ENCODE data around the gene KSR1. TPM values are rescaled to one million over a fixed set of nuclear protein-coding genes. Genes with fewer than 3 reads are reported as not detected.
A peak's percentile ranks its signal among the peaks of the same experiment; 100 is the strongest.

The KSR1 gene
- 8.9 and 12.5 TPM in 2 replicates for total RNA-seq (2012; rRNA removed)
- polyA plus RNA-seq (2012; rRNA removed): 19.5 and 21.9 TPM in 2 replicates
- polyA plus RNA-seq (2012; cell fraction: cytosol; rRNA removed): 12.2 and 18.8 TPM in 2 replicates
- 83.2 and 123 TPM in 2 replicates for polyA plus RNA-seq (2012; cell fraction: nucleus; rRNA removed; ENCODE audit: low replicate concordance)
- Bru-seq, nascent RNA: percentile 96 among the genes with signal in this experiment
- BruChase-seq, experiment 1, labeled RNA remaining after a 6-hour chase: percentile 97 among the genes with signal in this experiment
- percentile 96 among the genes with signal in this experiment for BruChase-seq, experiment 2, labeled RNA remaining after a 2-hour chase
- long read RNA-seq, partial matches to known transcripts: 9 of 50 reads
- long read RNA-seq, other reads (novel, unspliced or antisense): 41 of 50 reads

DNA sequence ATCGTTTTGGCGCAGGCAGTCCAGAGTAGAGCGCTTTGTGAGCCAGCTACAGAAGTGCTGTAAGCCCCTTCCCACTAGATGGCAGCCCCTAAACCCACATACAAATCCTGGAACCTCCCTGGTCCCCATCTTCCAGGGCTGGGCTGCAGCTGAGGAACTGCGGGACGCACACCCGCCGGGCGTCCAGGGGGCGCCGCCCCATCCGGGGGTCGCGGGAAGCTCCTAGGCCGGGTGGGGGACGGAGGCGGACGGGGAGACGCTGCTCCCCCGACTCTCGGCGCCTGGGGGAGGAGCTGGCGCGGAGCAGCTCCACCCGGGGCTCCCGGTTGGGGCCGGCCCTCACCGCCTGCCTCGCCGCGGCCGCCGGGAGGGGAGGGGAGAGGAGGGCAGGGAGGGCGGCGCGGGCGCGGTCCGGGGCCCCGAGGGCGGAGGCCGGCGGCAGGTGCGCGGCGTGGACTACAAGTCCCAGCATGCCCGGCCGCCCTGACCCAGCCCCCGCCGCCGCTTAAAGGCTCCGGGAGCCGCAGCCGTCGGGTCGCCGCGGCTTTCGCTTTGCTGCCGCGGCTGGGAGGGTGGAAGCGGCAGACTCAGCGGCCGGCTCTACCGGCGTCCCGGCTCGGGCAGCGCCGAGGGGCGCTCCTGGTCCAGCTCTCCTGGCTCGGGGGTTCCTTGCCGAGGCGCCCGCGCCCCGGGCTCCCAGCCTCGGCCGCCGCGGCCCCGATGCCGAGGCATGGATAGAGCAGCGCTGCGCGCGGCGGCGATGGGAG lies at the start of gene KSR1:
TSS of gene KSR1 (plus strand) at position 535 of the 767 bp plus-strand sequence. CDS start at position 731, 196 bp downstream.
- intact Hi-C loops (cut with micrococcal nuclease) (loop anchor here (2.0 to 10.0 kb wide), 5 partner anchors 79 to 429 kb away; no protein-coding TSS in a partner anchor), in situ Hi-C loops (cut with MboI; ENCODE audit: low sequenced_read_pairs) (loop anchor here (5.0 kb wide), 1 partner anchor 131 kb away; no protein-coding TSS in a partner anchor), dilution Hi-C loops (cut with HindIII; ENCODE audit: low sequenced_read_pairs, unreplicated experiment) (no loop called here)
- peak within 1 kb of the TSS; percentile 98 for H3K18ac ChIP-seq (ENCODE audit: low read depth, low read length)
- H3K79me1 ChIP-seq (ENCODE audit: low read depth in 1 of 2, low read length in 2 of 2): peaks cover 27 to 42% of the 10 kb centered on the region in 2 experiments
- H2AK9ac ChIP-seq (replicated peaks; ENCODE audit: low read depth, low read length, poor library complexity): peak within 1 kb of the TSS; percentile 75
- H3K9ac ChIP-seq (ENCODE audit: low read depth, low read length): peak within 1 kb of the TSS; percentile 100
- H4K20me1 ChIP-seq (ENCODE audit: insufficient read depth, low read length): peaks cover 42% of the 10 kb centered on the region
- POLR2A ChIA-PET (ENCODE audit: unreplicated experiment): no interaction called here
- peak within 1 kb of the TSS; percentile 14; the same call in 1 of the 2 replicates for H2BK20ac ChIP-seq (ENCODE audit: low read depth, low read length)
- H4K91ac ChIP-seq (ENCODE audit: insufficient read depth, low read depth, low read length): peak within 1 kb of the TSS; percentile 49; the same call in 1 of the 2 replicates
- H3K27ac ChIP-seq (ENCODE audit: insufficient read depth, low read length): peak within 1 kb of the TSS; percentile 93
- peak within 1 kb of the TSS; percentile 80 for H4K5ac ChIP-seq (ENCODE audit: low read depth, low read length)
- H3K4me2 ChIP-seq (ENCODE audit: low read depth, low read length): peak within 1 kb of the TSS; percentile 98
- H3K36me3 ChIP-seq (ENCODE audit: control insufficient read depth, insufficient read depth, low read length): peaks cover 8% of the 10 kb centered on the region; the same call in 1 of the 2 replicates
- DNase-seq (peak; percentile 72), ATAC-seq (ENCODE audit: low read depth) (peak; percentile 88)
- TF ChIP-seq, protein P1, sequence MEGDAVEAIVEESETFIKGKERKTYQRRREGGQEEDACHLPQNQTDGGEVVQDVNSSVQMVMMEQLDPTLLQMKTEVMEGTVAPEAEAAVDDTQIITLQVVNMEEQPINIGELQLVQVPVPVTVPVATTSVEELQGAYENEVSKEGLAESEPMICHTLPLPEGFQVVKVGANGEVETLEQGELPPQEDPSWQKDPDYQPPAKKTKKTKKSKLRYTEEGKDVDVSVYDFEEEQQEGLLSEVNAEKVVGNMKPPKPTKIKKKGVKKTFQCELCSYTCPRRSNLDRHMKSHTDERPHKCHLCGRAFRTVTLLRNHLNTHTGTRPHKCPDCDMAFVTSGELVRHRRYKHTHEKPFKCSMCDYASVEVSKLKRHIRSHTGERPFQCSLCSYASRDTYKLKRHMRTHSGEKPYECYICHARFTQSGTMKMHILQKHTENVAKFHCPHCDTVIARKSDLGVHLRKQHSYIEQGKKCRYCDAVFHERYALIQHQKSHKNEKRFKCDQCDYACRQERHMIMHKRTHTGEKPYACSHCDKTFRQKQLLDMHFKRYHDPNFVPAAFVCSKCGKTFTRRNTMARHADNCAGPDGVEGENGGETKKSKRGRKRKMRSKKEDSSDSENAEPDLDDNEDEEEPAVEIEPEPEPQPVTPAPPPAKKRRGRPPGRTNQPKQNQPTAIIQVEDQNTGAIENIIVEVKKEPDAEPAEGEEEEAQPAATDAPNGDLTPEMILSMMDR (conservative IDR thresholded peaks at IDR 0.05; ENCODE audit: low read depth, low read length): peak; percentile 51
- peak; percentile 29; the same call in 1 of the 2 replicates for TF ChIP-seq SMC3 (IDR thresholded peaks at IDR 0.05; ENCODE audit: low read depth, low read length)
- peak; percentile 55; the same call in 1 of the 2 replicates for TF ChIP-seq MAZ (IDR thresholded peaks at IDR 0.05; ENCODE audit: borderline replicate concordance, low read depth, low read length)
- TF ChIP-seq POLR2A (IDR thresholded peaks at IDR 0.05; ENCODE audit: low read depth, low read length): peak; percentile 94
- TF ChIP-seq RAD21 (IDR thresholded peaks at IDR 0.05; ENCODE audit: low read length): peak; percentile 48
- TF ChIP-seq RFX5 (IDR thresholded peaks at IDR 0.05; ENCODE audit: low read depth, low read length): no peak
- peak; percentile 8; the same call in 1 of the 2 replicates for TF ChIP-seq MXI1 (IDR thresholded peaks at IDR 0.05; ENCODE audit: borderline replicate concordance, low read depth, low read length)
- no peak for TF ChIP-seq CHD1 (IDR thresholded peaks at IDR 0.05; ENCODE audit: low read depth, low read length)
- CTCF ChIA-PET: interaction anchor here (1.0 to 2.2 kb wide), 4 partner anchors 76 to 220 kb away, joined by 3 to 11 read pairs (median 4); no protein-coding TSS in a partner anchor
- BruUV-seq (replicated peaks): no TSS peak
- no peaks in the 10 kb centered on the region for H3K9me3 ChIP-seq (ENCODE audit: control insufficient read depth, insufficient read depth, low read length)
- WGBS, 2 experiments (ENCODE audit: extremely low coverage in 2 of 2, insufficient read length in 1 of 2): 3% methylated on average over 22 of the region's 88 CpGs; no CpG with 5 or more reads in 1 of the 2 experiments
- peak within 1 kb of the TSS; percentile 80 for H2BK120ac ChIP-seq (ENCODE audit: low read depth, low read length)
- peak within 1 kb of the TSS; percentile 82 for H3K14ac ChIP-seq (replicated peaks; ENCODE audit: low read depth, low read length)
- H3K56ac ChIP-seq (ENCODE audit: extremely low read depth, insufficient read depth, low read length): peak within 1 kb of the TSS; percentile 72
- H3K27me3 ChIP-seq (ENCODE audit: control insufficient read depth, insufficient read depth, low read length): no peaks in the 10 kb centered on the region
- peak within 1 kb of the TSS; percentile 39; the same call in 2 of the 3 replicates for H2BK15ac ChIP-seq (ENCODE audit: low read depth, low read length)
- peak within 1 kb of the TSS; percentile 88 for H3K4ac ChIP-seq (ENCODE audit: low read depth, low read length)
- peaks cover 9% of the 10 kb centered on the region for H3K9me1 ChIP-seq (ENCODE audit: insufficient read depth, low read length)
- H2BK5ac ChIP-seq (ENCODE audit: low read depth, low read length, poor library complexity, severe bottlenecking): peak within 1 kb of the TSS; percentile 71
- peak within 1 kb of the TSS; percentile 89 for H2AFZ ChIP-seq (replicated peaks; ENCODE audit: low read length, poor library complexity)
- H3K4me3 ChIP-seq (ENCODE audit: insufficient read depth, low read depth, low read length): peak within 1 kb of the TSS; percentile 100
- peak within 1 kb of the TSS; percentile 80 for H2AK5ac ChIP-seq (ENCODE audit: low read depth, low read length)
- peaks cover 23% of the 10 kb centered on the region for H3K4me1 ChIP-seq (ENCODE audit: control insufficient read depth, insufficient read depth, low read length)
- H4K8ac ChIP-seq (ENCODE audit: low read depth in 2 of 2, low read length in 2 of 2): peak within 1 kb of the TSS; percentile 34 to 54; a peak in 3 of 4 replicates
- H3K23ac ChIP-seq (ENCODE audit: low read depth, low read length): peak within 1 kb of the TSS; percentile 98
